Endothelial cell of hepatic sinusoid (primary cell): ENCODE measurements around the gene WDFY2.

Experiments used
- in situ Hi-C: cut with HindIII; loops from 2 replicates; pipeline ENCODE4 v1.10.0; 2017; ENCODE audit warnings: low sequenced_read_pairs

Gene WDFY2

DNA sequence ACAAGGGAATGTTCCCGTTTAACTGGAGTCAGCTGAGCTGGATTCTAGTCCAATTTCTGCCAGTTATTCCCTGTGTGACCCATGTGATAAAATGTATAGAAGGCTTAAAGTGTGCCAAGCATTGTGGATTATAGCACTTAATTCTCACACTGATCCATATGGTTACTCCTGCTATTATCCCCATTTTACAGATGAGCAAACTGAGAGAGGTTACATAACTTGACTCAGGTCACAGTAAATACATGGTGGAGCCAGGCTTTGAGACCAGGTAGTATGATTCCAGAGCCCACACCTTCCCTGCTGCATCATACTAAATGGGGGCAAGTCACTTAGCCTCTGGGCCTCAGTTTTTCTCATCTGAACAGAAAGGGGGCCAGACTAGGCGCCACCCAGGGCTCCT, 221.7 kb downstream of the WDFY2 start:
- in situ Hi-C loops: no loop called here

DNA sequence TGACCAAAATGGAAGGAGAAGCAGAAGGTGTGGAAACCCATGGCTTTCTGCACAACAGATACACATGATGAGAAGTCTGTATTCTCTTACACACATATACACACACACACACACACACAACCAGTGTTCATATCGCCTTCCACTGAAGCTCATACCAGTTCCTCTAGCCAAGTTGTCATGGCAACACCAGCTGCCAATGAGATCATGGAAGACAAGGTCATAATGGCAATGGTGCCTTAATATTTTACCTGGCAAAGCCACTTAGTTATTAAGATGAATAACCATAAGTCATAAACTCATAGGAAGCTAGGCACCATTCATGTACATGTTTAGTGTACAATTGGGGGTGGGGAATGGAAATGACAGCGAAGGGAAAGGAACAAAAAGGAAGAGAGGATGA, 222.3 kb downstream of the WDFY2 start:
- in situ Hi-C loops: no loop called here

DNA sequence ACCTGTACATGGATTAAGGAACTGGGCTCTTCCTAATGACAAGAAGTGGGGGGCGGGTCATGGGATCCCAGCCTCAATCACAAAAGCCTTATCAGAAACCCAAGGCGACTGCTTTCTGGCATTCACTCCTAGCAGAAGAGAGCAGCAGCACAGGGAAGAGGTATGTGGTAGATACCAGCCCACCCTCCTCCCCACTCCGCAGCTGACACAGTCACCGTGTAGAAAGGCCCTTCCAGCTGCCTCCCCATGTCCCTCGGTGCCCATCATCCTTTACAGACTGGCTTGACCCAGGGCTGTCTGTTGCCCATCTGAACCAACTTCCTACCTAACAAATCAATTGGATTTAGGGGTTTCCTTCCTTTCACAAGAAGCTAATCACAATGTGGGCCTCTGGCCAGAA, 222.8 kb downstream of the WDFY2 start:
- in situ Hi-C loops: no loop called here

DNA sequence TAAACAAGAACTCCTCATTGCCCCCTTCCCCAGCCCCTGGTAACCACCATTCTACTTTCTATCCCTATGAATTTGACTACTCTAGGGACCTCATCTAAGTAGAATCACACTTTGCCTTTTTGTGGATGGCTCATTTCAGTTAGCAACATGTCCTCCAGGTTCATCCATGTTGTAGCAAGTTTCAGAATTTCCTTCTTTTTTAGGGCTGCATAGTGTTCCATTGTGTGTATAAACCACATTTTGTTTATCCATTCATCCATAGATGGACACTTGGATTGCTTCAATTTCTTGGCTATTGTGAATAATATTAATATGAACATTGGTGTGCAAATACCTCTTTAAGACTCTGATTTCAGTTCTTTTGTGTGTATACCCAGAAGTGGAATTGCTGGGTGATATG, 224.5 kb downstream of the WDFY2 start:
- in situ Hi-C loops: no loop called here

DNA sequence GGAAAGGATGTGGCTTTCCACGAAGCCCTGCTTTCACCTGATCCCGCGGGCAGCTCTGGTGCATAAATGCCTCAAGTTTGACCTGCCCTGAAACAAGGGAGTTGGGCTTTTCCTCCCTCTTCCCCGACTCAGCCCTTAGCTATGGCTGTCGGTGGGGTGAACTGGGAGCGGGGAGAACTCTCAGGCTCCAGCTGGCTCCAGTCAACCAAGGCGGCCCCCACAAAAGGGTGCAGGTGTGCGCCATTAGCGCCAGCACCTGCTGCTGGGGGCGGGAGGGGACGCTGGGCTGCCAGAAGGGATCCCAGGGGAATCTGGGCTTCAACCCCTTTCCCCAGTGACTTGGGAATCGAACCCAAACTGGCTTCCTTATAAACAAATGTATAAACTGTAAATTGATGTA, 226.8 kb downstream of the WDFY2 start:
- in situ Hi-C loops: no loop called here

DNA sequence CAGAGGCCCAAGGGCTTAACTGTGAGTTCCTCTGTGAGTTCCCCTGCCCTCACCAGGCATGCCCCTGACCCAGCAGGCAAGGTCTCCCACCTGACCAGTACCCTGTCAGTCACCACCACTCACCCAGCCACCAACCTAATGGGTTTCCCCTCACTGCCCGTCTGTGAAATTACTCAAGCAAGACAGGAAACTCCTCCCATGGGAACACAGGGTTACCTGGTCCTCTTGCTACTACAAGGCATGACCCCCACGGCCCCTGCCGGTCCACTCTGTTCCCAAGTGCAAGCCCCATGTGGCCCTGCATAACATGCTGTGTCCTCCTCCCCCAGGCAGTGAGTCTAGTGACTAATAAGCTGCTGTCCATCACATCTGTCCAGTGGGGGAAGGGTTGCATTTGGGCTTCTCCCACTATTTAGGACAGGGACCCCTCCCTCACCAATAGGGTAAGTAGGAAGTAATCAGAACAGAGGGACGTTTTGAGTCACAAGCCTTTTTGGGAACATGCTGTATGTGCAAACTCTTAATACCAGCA, 227.7 kb downstream of the WDFY2 start:
- in situ Hi-C loops: no loop called here

DNA sequence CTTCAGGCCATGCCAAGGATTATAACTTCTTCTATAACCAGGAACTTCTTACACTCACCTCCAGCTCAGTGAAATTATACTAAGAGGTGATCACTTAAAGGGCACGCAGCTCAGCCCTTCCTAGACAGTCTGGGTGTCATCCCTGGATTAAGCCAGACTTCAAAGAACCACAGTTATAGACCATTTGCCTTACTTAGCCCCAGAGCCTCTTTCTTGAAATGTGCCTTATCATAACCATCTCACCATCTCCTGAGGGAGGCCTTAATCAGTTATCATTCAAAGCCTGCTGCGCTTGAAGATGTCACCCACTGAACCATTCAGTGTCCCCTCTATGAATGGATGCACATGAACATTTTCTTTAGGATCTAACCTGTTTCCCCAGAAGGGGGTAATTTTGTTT, 229.8 kb downstream of the WDFY2 start:
- in situ Hi-C loops: no loop called here

DNA sequence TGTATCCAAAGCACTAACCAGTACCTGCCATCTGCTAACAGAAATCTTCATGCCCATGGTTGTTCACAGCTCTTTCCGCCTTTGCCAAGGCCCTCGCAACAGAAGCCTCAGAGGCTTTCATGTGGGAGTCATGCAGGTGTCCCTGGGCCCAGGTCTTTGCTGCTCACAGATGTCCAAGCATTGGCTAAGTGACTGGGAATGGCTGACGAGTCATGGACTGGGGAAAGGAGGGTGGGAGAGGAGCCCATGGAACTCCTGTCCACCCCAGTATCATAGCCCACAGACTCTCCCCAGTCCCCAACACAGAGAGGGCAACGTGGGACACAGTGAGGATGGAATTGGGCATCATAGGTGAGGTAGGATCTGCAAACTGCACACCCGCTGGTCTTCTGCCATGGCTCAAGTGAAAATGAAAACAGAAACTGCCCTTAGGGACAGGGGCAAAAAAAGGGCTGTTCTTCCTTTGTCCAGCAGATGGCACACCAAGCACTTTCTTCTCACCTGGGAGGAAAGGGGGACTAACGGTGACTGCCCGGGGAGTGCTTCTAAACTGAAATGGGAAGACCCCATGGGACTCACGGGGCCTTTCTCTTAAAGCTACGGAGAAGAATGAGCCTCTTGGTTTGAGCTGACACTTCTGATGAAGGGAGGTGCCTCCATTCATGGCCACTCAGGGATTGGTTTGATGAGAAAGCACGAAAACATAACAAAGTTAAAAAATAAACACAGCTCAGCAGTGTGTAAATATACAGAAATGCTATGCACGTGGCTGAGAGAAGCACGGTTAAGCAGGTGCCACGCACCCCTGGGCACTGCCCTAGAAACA, 230.8 kb downstream of the WDFY2 start:
- in situ Hi-C loops: no loop called here

DNA sequence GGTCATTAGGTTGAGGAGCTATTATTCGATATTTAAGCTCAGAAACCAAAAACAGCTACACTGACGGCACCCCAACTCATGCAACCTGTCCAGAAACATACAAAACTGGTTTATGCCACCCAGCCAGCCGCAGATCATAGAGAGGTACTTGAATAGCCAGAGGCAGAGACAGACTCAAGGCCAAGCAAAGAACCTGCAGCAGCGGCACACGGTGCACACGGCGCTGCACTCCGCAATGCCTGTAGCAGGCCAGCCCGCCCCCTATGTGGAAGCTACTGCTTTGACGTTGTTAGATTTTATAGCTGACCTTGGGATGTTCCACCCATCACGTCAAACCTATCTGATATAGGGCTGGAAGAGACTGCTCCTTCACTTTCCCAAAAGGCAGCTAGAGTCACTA, 231.6 kb downstream of the WDFY2 start:
- in situ Hi-C loops: no loop called here

DNA sequence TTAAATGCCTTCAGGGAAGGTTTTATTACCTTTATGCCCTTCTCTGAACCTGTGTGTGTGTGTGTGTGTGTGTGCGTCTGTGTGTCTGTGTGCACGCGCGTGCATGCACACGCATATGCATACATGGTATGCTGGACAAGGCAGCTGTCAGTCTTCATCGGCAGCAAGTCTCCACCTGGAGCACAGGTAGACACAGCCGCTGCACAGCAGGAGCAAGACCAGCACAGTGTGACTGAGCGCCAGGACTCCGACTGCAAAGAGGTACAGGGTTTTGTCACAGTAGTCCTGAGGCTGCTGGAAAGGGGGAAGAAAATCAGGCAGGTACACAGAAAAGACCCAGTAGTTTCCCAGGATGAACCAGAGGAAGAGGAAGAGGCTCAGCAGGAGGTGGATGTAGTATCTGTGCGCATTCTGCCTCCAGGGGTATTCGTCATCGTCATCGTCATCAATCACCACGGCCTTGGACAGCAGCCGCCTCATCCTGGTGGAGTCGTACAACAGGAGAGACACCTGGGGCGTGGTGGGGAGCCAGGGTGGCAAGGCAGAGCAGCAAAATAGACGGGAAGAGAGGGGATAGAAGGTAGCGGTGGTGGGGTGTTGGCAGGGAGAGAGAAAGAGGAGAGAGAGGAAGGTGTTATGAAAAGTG, 232.5 kb downstream of the WDFY2 start:
- in situ Hi-C loops: no loop called here
